Endothelial cell of umbilical vein (primary cell): Measurements from ENCODE around the gene UBA6. TPM values are rescaled to one million over a fixed set of nuclear protein-coding genes. Genes with fewer than 3 reads are reported as not detected.

ENCODE experiments used
- BruUV-seq: library from RNA; stranded (reverse); fragments of 400-500 nt; replicated peaks from 2 replicates; lab custom pipeline; 2021; lab: Mats Ljungman, UMichigan
- CTCF ChIA-PET: fragments of 300-600, 350-600 bp; sonication (Branson Sonifier 250); formaldehyde crosslinking; loops from one replicate; lab custom pipeline; 2021; ENCODE audit warnings: antibody characterized with exemption, inconsistent platforms; lab: Charles Lee
- POLR2A ChIA-PET: fragments of 300-600, 350-600 bp; sonication (Branson Sonifier 250); formaldehyde crosslinking; loops from one replicate; lab custom pipeline; 2021; ENCODE audit warnings: antibody characterized with exemption, inconsistent platforms; lab: Charles Lee
- DNase-seq: peaks from one replicate; pipeline ENCODE4 v3.0.0-alpha.2; 2011; ENCODE audit warnings: low read depth, low spot score
- FAIRE-seq: peaks from 2 replicates; lab custom pipeline; 2011; peaks lifted over from hg19 to GRCh38; lab: Jason Lieb, UNC
- H2AFZ ChIP-seq: 2 replicates; pipeline ENCODE4 v1.6.0; 2012; ENCODE audit warnings: low read depth, low read length, control low read depth, inconsistent platforms
- H3K27ac ChIP-seq: 2 replicates; pipeline ENCODE4 v1.5.1; 2011; ENCODE audit warnings: low read depth, mild to moderate bottlenecking, control low read depth, low read length, moderate library complexity; ENCODE audit not compliant: insufficient read depth
- H3K27me3 ChIP-seq, 2 experiments: 2 replicates each; pipeline versions ENCODE4 v1.6.0 to v1.6.1; 2011; ENCODE audit warnings: low read length in 2 of 2, mixed read lengths in 1 of 2; ENCODE audit not compliant: control insufficient read depth in 2 of 2, insufficient read depth in 2 of 2
- H3K36me3 ChIP-seq, 2 experiments: 2 replicates in 1 of 2; 3 replicates in 1 of 2; pipeline ENCODE4 v1.5.1; 2011; ENCODE audit warnings: low read length in 2 of 2, mild to moderate bottlenecking in 1 of 2, moderate library complexity in 1 of 2; ENCODE audit not compliant: control insufficient read depth in 2 of 2, insufficient read depth in 2 of 2; ENCODE audit errors: extremely low read depth in 1 of 2
- H3K4me1 ChIP-seq: 3 replicates; pipeline ENCODE4 v1.5.1; 2011; ENCODE audit warnings: mild to moderate bottlenecking, low read length; ENCODE audit not compliant: control insufficient read depth, insufficient read depth; ENCODE audit errors: extremely low read depth
- H3K4me2 ChIP-seq: 2 replicates; pipeline ENCODE4 v1.6.1; 2011; ENCODE audit warnings: low read length, control low read depth, mixed read lengths; ENCODE audit not compliant: insufficient read depth
- H3K4me3 ChIP-seq, 3 experiments: fragments of 200-600 bp in 1 of 3; sonication (generic), shearing (Covaris generic) in 1 of 3; replicated peaks in 1 of 3; 2 replicates each; pipeline ENCODE4 v1.5.1; 2011 to 2016; ENCODE audit warnings: control low read depth in 3 of 3, low read length in 3 of 3, mild to moderate bottlenecking in 2 of 3, inconsistent platforms in 1 of 3, low read depth in 1 of 3, moderate library complexity in 1 of 3; ENCODE audit not compliant: insufficient read depth in 1 of 3
- H3K79me2 ChIP-seq: 2 replicates; pipeline ENCODE4 v1.6.0; 2012; ENCODE audit warnings: low read length, inconsistent platforms; ENCODE audit not compliant: control insufficient read depth, insufficient read depth
- H3K9ac ChIP-seq: replicated peaks from 2 replicates; pipeline ENCODE3; 2011; ENCODE audit warnings: low read length, control low read depth; ENCODE audit not compliant: insufficient read depth; ENCODE audit errors: extremely low read depth
- H3K9me1 ChIP-seq: replicated peaks from 3 replicates; pipeline ENCODE4 v1.6.0; 2011; ENCODE audit warnings: mild to moderate bottlenecking, low read length; ENCODE audit not compliant: control insufficient read depth, insufficient read depth; ENCODE audit errors: extremely low read depth
- H3K9me3 ChIP-seq: replicated peaks from 2 replicates; pipeline ENCODE4 v1.5.1; 2012; ENCODE audit warnings: low read length, inconsistent platforms; ENCODE audit not compliant: control insufficient read depth, insufficient read depth
- H4K20me1 ChIP-seq: replicated peaks from 2 replicates; pipeline ENCODE3; 2011; ENCODE audit warnings: mild to moderate bottlenecking, low read length; ENCODE audit not compliant: control insufficient read depth, insufficient read depth; ENCODE audit errors: extremely low read depth
- EZH2 ChIP-seq: IDR thresholded peaks from 2 replicates; pipeline ENCODE4 v1.6.1; 2012; ENCODE audit warnings: borderline replicate concordance, low read depth, mild to moderate bottlenecking, moderate library complexity, low read length, inconsistent platforms; ENCODE audit not compliant: severe bottlenecking
- FOS ChIP-seq: IDR thresholded peaks from 2 replicates; pipeline ENCODE4 v1.6.1; 2011; ENCODE audit warnings: mild to moderate bottlenecking, low read length, moderate library complexity, borderline replicate concordance; ENCODE audit not compliant: insufficient read depth
- GATA2 ChIP-seq: IDR thresholded peaks from 2 replicates; pipeline ENCODE4 v1.7.0; 2011; ENCODE audit warnings: low read depth, mild to moderate bottlenecking, moderate library complexity, mixed read lengths, low read length; ENCODE audit not compliant: insufficient read length, insufficient read depth
- JUN ChIP-seq: IDR thresholded peaks from 2 replicates; pipeline ENCODE4 v1.6.1; 2011; ENCODE audit warnings: borderline replicate concordance, low read depth; ENCODE audit not compliant: insufficient read length, insufficient read depth
- MYC ChIP-seq: IDR thresholded peaks from one replicate; pipeline ENCODE4 v1.6.1; 2011; ENCODE audit warnings: mild to moderate bottlenecking, low read depth, low read length
- POLR2A ChIP-seq: IDR thresholded peaks from 2 replicates; pipeline ENCODE4 v1.6.1; 2012; ENCODE audit warnings: low read depth, mild to moderate bottlenecking, control low read depth, low read length
- POLR2AphosphoS5 ChIP-seq: IDR thresholded peaks from 2 replicates; pipeline ENCODE4 v1.6.1; 2012; ENCODE audit warnings: low read depth, mild to moderate bottlenecking, control low read depth, low read length, moderate library complexity; ENCODE audit not compliant: insufficient read depth
- dilution Hi-C: fragments of 300-500 bp; cut with MboI; formaldehyde crosslinking; loops from one replicate; pipeline ENCODE4 v1.15.0; 2019; ENCODE audit warnings: low sequenced_read_pairs; ENCODE audit not compliant: extremely low pct_ligation_motif_present
- intact Hi-C: fragments of 100-400 bp; cut with micrococcal nuclease; formaldehyde crosslinking; loops from one replicate; pipeline ENCODE4 v1.10.0; 2022
- polyA plus RNA-seq, 4 experiments: library from polyadenylated mRNA; depleted of rRNA in 3 of 4; stranded (reverse) in 3 of 4; unstranded in 1 of 4; fragments of >200 nt; gene quantifications; 2 replicates each; pipeline versions ENCODE4 v1.2.1 to v1.2.3, GENCODE V29; 2011 to 2012; ENCODE audit warnings: missing spikeins in 1 of 4
- total RNA-seq: library from RNA; stranded (reverse); gene quantifications from 2 replicates; pipeline ENCODE4 v1.2.3, GENCODE V29; 2021
- TF ChIP-seq, protein P1 (sequence below): IDR thresholded peaks from 2 replicates; pipeline ENCODE4 v1.6.1; 2011; ENCODE audit not compliant: insufficient read depth, insufficient read length
- TF ChIP-seq, protein P2 (sequence below), 2 donors: IDR thresholded peaks; 1 replicate in 1 of 2; 2 replicates in 1 of 2; pipeline ENCODE4 v1.5.1; 2011; ENCODE audit warnings: low read length in 2 of 2, mild to moderate bottlenecking in 2 of 2, moderate library complexity in 2 of 2, control low read depth in 1 of 2, inconsistent platforms in 1 of 2, low read depth in 1 of 2; ENCODE audit not compliant: insufficient read depth in 1 of 2; ENCODE audit errors: extremely low read depth in 1 of 2

Gene UBA6
- total and polyA plus RNA-seq, 2 donors (not counting 3 experiments of a cell fraction or from before 2014, with no cell fraction given), result 30.9 to 96.4 TPM

DNA sequence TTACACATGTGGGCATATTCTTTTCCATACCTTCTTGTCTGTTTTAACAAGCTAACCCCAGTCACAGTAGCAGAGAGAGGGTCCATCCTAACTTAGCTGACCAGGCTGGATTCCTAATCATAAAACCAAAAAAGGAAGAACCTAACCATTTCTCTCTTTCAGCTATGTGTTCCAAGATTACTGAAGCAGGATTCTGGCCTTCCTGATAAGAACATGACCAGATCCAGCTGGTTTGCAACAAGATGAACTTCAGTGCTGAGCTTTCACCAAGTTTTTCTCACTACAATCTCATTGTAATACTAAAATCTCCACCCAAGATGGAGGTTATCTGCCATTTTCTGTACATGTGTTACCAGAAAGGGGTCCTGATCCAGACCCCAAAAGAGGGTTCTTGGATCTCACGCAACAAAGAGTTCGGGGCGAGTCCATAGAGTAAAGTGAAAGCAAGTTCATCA, 20.4 kb upstream of the UBA6 start:
- FAIRE-seq (peak; percentile 31), DNase-seq (no peak)
- TF ChIP-seq MYC (no peak), FOS (no peak), EZH2 (no peak), POLR2AphosphoS5 (no peak), POLR2A (no peak), GATA2 (no peak), JUN (no peak)
- TF ChIP-seq, protein P1, sequence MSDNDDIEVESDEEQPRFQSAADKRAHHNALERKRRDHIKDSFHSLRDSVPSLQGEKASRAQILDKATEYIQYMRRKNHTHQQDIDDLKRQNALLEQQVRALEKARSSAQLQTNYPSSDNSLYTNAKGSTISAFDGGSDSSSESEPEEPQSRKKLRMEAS, result no peak
- TF ChIP-seq, protein P2, sequence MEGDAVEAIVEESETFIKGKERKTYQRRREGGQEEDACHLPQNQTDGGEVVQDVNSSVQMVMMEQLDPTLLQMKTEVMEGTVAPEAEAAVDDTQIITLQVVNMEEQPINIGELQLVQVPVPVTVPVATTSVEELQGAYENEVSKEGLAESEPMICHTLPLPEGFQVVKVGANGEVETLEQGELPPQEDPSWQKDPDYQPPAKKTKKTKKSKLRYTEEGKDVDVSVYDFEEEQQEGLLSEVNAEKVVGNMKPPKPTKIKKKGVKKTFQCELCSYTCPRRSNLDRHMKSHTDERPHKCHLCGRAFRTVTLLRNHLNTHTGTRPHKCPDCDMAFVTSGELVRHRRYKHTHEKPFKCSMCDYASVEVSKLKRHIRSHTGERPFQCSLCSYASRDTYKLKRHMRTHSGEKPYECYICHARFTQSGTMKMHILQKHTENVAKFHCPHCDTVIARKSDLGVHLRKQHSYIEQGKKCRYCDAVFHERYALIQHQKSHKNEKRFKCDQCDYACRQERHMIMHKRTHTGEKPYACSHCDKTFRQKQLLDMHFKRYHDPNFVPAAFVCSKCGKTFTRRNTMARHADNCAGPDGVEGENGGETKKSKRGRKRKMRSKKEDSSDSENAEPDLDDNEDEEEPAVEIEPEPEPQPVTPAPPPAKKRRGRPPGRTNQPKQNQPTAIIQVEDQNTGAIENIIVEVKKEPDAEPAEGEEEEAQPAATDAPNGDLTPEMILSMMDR (IDR thresholded peaks at IDR 0.05; ENCODE audit: extremely low read depth in 1 of 2, insufficient read depth in 1 of 2, low read depth in 1 of 2, low read length in 2 of 2), result no peak
- Histone ChIP-seq H3K4me3 (no peak overlapping the region), H3K4me2 (no peak overlapping the region), H2AFZ (no peak overlapping the region), H3K4me1 (peaks cover 5% of the 10 kb centered on the region), H3K27me3 (no peaks in the 10 kb centered on the region), H3K9ac (no peak overlapping the region), H4K20me1 (no peaks in the 10 kb centered on the region), H3K9me3 (no peaks in the 10 kb centered on the region), H3K36me3 (no peaks in the 10 kb centered on the region), H3K79me2 (no peaks in the 10 kb centered on the region), H3K27ac (peak overlapping the region; percentile 16), H3K9me1 (no peaks in the 10 kb centered on the region)
- CTCF ChIA-PET, result interaction anchor here (1.0 to 1.9 kb wide), 3 partner anchors 20 to 25 kb away, joined by 3 to 8 read pairs (median 8); partner anchors contain the start of gene UBA6
- intact Hi-C loops, result no loop called here
- POLR2A ChIA-PET, result no interaction called here
- dilution Hi-C loops, result no loop called here
- no TSS peak for BruUV-seq
